HepG2 (cell line): ENCODE measurements around the gene GMPPA. TPM values are rescaled to one million over a fixed set of nuclear protein-coding genes. Genes with fewer than 3 reads are reported as not detected.

Experiments used
- ARID4A ChIP-seq: sonication (generic); formaldehyde crosslinking; IDR thresholded peaks from 2 replicates; pipeline ENCODE4 v1.5.0; 2020; ENCODE audit warnings: mild to moderate bottlenecking, missing genetic modification reagents, borderline replicate concordance
- ATF1 ChIP-seq: IDR thresholded peaks from 2 replicates; pipeline ENCODE4 v1.6.1; 2016; ENCODE audit warnings: mild to moderate bottlenecking, control low read depth
- CEBPB ChIP-seq: IDR thresholded peaks from 2 replicates; pipeline ENCODE4 v1.6.1; 2011; ENCODE audit warnings: low read depth, low read length, improper control_type of control experiment, borderline replicate concordance
- CSRNP2 ChIP-seq: sonication (generic); formaldehyde crosslinking; conservative IDR thresholded peaks from 2 replicates; pipeline ENCODE4 v1.8.0; 2022; ENCODE audit warnings: low read depth, missing genetic modification reagents
- FOXA3 ChIP-seq: IDR thresholded peaks from 2 replicates; pipeline ENCODE4 v1.6.1; 2016; ENCODE audit warnings: missing genetic modification reagents, missing compliant biosample characterization
- FOXK2 ChIP-seq: fragments of 450-650 bp; IDR thresholded peaks from 2 replicates; pipeline ENCODE4 v1.6.1; 2016
- FOXM1 ChIP-seq: sonication (generic); formaldehyde crosslinking; IDR thresholded peaks from 2 replicates; pipeline ENCODE4 v1.5.0; 2020; ENCODE audit warnings: missing genetic modification reagents
- HMGA1 ChIP-seq: sonication (generic); formaldehyde crosslinking; conservative IDR thresholded peaks from 2 replicates; pipeline ENCODE4 v1.4.0; 2020; ENCODE audit warnings: missing genetic modification reagents
- MAFK ChIP-seq, 2 experiments: IDR thresholded peaks in 1 of 2; conservative IDR thresholded peaks in 1 of 2; 2 replicates each; pipeline ENCODE4 v1.6.1; 2011; ENCODE audit warnings: improper control_type of control experiment in 2 of 2, low read length in 2 of 2
- MZF1 ChIP-seq: sonication (generic); formaldehyde crosslinking; IDR thresholded peaks from 2 replicates; pipeline ENCODE4 v1.8.1; 2023; ENCODE audit warnings: mild to moderate bottlenecking, missing genetic modification reagents, borderline replicate concordance
- NFE2L1 ChIP-seq: sonication (generic); formaldehyde crosslinking; IDR thresholded peaks from 2 replicates; pipeline ENCODE4 v1.4.0; 2020; ENCODE audit warnings: missing genetic modification reagents, mild to moderate bottlenecking, borderline replicate concordance
- NR2F2 ChIP-seq: IDR thresholded peaks from 2 replicates; pipeline ENCODE4 v1.6.1; 2012; ENCODE audit warnings: low read depth, inconsistent platforms, borderline replicate concordance
- NR3C1 ChIP-seq: sonication (generic); formaldehyde crosslinking; IDR thresholded peaks from 2 replicates; pipeline ENCODE4 v1.4.0; 2020; ENCODE audit warnings: missing genetic modification reagents
- PRPF4 ChIP-seq: fragments of 200-400 bp; formaldehyde crosslinking; IDR thresholded peaks from 2 replicates; pipeline ENCODE4 v1.6.1; 2016; ENCODE audit warnings: low read length, low read depth; ENCODE audit not compliant: poor library complexity, severe bottlenecking
- RFXAP ChIP-seq: sonication (generic); formaldehyde crosslinking; IDR thresholded peaks from 2 replicates; pipeline ENCODE4 v1.4.0; 2020; ENCODE audit warnings: missing genetic modification reagents, borderline replicate concordance
- RORA ChIP-seq: sonication (generic); formaldehyde crosslinking; IDR thresholded peaks from 2 replicates; pipeline ENCODE4 v1.5.0; 2020; ENCODE audit warnings: mild to moderate bottlenecking, missing genetic modification reagents, moderate library complexity
- SP2 ChIP-seq: sonication (generic); formaldehyde crosslinking; IDR thresholded peaks from 2 replicates; pipeline ENCODE4 v1.5.1; 2020; ENCODE audit warnings: mild to moderate bottlenecking, missing genetic modification reagents
- ZBTB42 ChIP-seq: sonication (generic); formaldehyde crosslinking; IDR thresholded peaks from 2 replicates; pipeline ENCODE4 v1.5.0; 2020; ENCODE audit warnings: mild to moderate bottlenecking, missing genetic modification reagents
- ZC3H13 ChIP-seq: sonication (generic); formaldehyde crosslinking; IDR thresholded peaks from 2 replicates; pipeline ENCODE4 v1.8.1; 2023; ENCODE audit warnings: mild to moderate bottlenecking, missing genetic modification reagents, moderate library complexity
- ZNF10 ChIP-seq: sonication (generic); formaldehyde crosslinking; IDR thresholded peaks from 2 replicates; pipeline ENCODE4 v1.4.0; 2020; ENCODE audit warnings: mild to moderate bottlenecking, low read depth, missing genetic modification reagents, borderline replicate concordance
- ZNF563 ChIP-seq: sonication (generic); formaldehyde crosslinking; IDR thresholded peaks from 2 replicates; pipeline ENCODE4 v1.8.0; 2022; ENCODE audit warnings: mild to moderate bottlenecking, moderate library complexity, missing genetic modification reagents
- ZNF598 ChIP-seq: sonication (generic); formaldehyde crosslinking; IDR thresholded peaks from 2 replicates; pipeline ENCODE4 v1.5.1; 2020; ENCODE audit warnings: mild to moderate bottlenecking, missing genetic modification reagents, borderline replicate concordance
- ZNF660 ChIP-seq: sonication (generic); formaldehyde crosslinking; IDR thresholded peaks from 2 replicates; pipeline ENCODE4 v1.5.1; 2020; ENCODE audit warnings: mild to moderate bottlenecking, low read depth, missing genetic modification reagents, borderline replicate concordance
- ZNF709 ChIP-seq: sonication (generic); formaldehyde crosslinking; IDR thresholded peaks from 2 replicates; pipeline ENCODE4 v1.5.0; 2020; ENCODE audit warnings: mild to moderate bottlenecking, missing genetic modification reagents
- ZNF766 ChIP-seq: sonication (generic); formaldehyde crosslinking; IDR thresholded peaks from 2 replicates; pipeline ENCODE4 v1.5.0; 2020; ENCODE audit warnings: missing genetic modification reagents, borderline replicate concordance
- polyA plus RNA-seq, 8 experiments: library from polyadenylated mRNA; depleted of rRNA in 3 of 8; stranded (reverse) in 7 of 8; unstranded in 1 of 8; fragments of >200 nt; fragmentation: Illumina TruSeq in 4 of 8; extraction: Trizol in 4 of 8; gene quantifications; 2 replicates each; pipeline versions ENCODE4 v1.2.1 to v1.2.3, GENCODE V29; 2011 to 2016; ENCODE audit warnings: low read depth in 4 of 8, missing spikeins in 1 of 8, mixed read lengths in 1 of 8; ENCODE audit not compliant: insufficient read depth in 1 of 8
- total RNA-seq, 5 experiments: library from RNA; depleted of rRNA; stranded (reverse); fragments of >200 nt; fragmentation: Illumina TruSeq; extraction: Trizol; gene quantifications; 2 replicates each; pipeline ENCODE4 v1.2.3, GENCODE V29; 2016; ENCODE audit warnings: low read depth in 1 of 5

Gene GMPPA
- total and polyA plus RNA-seq, 2 of the 13 experiments (the other 11 are each of a cell fraction or from before 2014, with no cell fraction given) = 81.1 to 106 TPM

GRCh38 chr2:219498280-219499057 lies at the start of gene GMPPA (continued):
- TF ChIP-seq ARID4A (CRISPR knock-in tag) (peak; percentile 84), MZF1 (CRISPR knock-in tag) (peak; percentile 91; the same call in 1 of the 2 replicates), ZNF660 (CRISPR knock-in tag) (peak; percentile 41; the same call in 1 of the 2 replicates), ZNF598 (CRISPR knock-in tag) (peak; percentile 84; the same call in 1 of the 2 replicates), ZNF766 (CRISPR knock-in tag) (no peak), HMGA1 (CRISPR knock-in tag) (no peak), ZNF709 (peak; percentile 91), FOXA3 (no peak; the same call in 1 of the 2 replicates), FOXK2 (no peak), ATF1 (no peak), FOXM1 (no peak), NFE2L1 (no peak), ZBTB42 (CRISPR knock-in tag) (peak; percentile 35; the same call in 1 of the 2 replicates), ZNF10 (CRISPR knock-in tag) (no peak), ZC3H13 (CRISPR knock-in tag) (peak; percentile 7; the same call in 1 of the 2 replicates), MAFK (conservative IDR thresholded peaks at IDR 0.05 in 1 of 2, IDR thresholded peaks at IDR 0.05 in 1 of 2; ENCODE audit: low read length in 2 of 2) (no peak), RFXAP (no peak), CEBPB (no peak), ZNF563 (no peak; the same call in 1 of the 2 replicates), CSRNP2 (CRISPR knock-in tag) (no peak), SP2 (CRISPR knock-in tag) (peak; percentile 35; the same call in 1 of the 2 replicates), PRPF4 (no peak), NR2F2 (0 out of 2 replicates have a peak, but pooled peaks have one; percentile 7), NR3C1 (CRISPR knock-in tag) (no peak), RORA (CRISPR knock-in tag) (no peak)
